Nephron progenitor cell (in vitro differentiated cells): ENCODE data around the gene CFAP58.

Experiments used
- DNase-seq: peaks from one replicate; pipeline ENCODE4 v3.0.0; 2021
- H3K27ac Mint-ChIP-seq: 2 replicates; pipeline ENCODE4 v1.8.0; 2021; ENCODE audit warnings: mild to moderate bottlenecking, moderate library complexity, mixed read lengths
- H3K27me3 Mint-ChIP-seq: 2 replicates; pipeline ENCODE4 v1.8.0; 2021; ENCODE audit warnings: mild to moderate bottlenecking, low read depth, mixed read lengths; ENCODE audit not compliant: poor library complexity
- H3K36me3 Mint-ChIP-seq: 2 replicates; pipeline ENCODE4 v1.8.0; 2021; ENCODE audit warnings: low read depth, mixed read lengths
- H3K4me1 Mint-ChIP-seq: 2 replicates; pipeline ENCODE4 v1.8.0; 2021; ENCODE audit warnings: mixed read lengths
- H3K4me3 Mint-ChIP-seq: 2 replicates; pipeline ENCODE4 v1.8.0; 2021; ENCODE audit warnings: mild to moderate bottlenecking, moderate library complexity, mixed read lengths
- H3K9me3 Mint-ChIP-seq: 2 replicates; pipeline ENCODE4 v1.8.0; 2021; ENCODE audit warnings: mild to moderate bottlenecking, moderate library complexity, mixed read lengths
- TF ChIP-seq, protein P1 (sequence below): fragments of 200-600 bp; sonication (generic); IDR thresholded peaks from 2 replicates; pipeline ENCODE4 v1.5.0; 2021; ENCODE audit warnings: antibody characterized with exemption

The CFAP58 gene

DNA sequence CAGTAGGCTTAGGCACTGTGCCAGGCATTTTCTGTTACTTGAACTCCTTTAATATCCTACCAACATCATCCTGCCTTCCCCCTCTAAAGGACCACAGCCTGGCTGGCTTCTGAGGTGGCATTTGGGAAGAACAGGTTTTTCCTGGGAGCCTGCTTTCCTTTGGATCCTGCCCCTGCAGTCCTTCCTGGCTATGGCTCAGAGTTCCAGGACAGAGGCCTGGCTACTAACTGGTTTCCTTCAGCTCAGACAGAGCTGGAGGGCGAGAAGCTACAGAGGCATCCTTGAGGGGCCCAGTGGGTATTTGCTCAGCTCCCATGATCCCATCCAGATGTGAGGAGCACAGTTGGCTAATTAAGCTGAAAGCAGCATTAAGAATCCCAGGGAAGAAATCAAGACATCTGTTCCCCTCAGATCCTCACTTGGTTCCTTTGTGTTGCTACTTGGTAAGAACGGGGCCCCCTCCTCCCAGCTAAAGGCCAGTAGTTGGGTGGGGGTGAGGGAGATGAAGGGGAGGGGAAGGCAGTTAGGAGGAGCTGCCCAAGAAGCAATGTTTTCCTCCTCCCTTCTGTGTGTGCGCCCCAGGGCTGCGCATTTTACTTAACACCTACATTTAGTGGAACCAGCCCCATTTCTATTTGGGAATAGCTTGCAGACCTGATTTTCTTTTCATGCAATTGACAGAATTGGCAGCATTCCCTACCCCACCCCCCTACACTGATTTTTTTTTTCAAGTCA is 144.9 kb downstream of the CFAP58 start:
- no peak overlapping the region for H3K27ac Mint-ChIP-seq
- DNase-seq = no peak
- H3K36me3 Mint-ChIP-seq = no peaks in the 10 kb centered on the region
- H3K4me1 Mint-ChIP-seq = peaks cover 5% of the 10 kb centered on the region
- no peak overlapping the region for H3K4me3 Mint-ChIP-seq
- TF ChIP-seq, protein P1, sequence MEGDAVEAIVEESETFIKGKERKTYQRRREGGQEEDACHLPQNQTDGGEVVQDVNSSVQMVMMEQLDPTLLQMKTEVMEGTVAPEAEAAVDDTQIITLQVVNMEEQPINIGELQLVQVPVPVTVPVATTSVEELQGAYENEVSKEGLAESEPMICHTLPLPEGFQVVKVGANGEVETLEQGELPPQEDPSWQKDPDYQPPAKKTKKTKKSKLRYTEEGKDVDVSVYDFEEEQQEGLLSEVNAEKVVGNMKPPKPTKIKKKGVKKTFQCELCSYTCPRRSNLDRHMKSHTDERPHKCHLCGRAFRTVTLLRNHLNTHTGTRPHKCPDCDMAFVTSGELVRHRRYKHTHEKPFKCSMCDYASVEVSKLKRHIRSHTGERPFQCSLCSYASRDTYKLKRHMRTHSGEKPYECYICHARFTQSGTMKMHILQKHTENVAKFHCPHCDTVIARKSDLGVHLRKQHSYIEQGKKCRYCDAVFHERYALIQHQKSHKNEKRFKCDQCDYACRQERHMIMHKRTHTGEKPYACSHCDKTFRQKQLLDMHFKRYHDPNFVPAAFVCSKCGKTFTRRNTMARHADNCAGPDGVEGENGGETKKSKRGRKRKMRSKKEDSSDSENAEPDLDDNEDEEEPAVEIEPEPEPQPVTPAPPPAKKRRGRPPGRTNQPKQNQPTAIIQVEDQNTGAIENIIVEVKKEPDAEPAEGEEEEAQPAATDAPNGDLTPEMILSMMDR = no peak
- H3K27me3 Mint-ChIP-seq = peaks cover 13% of the 10 kb centered on the region
- peaks cover 4% of the 10 kb centered on the region for H3K9me3 Mint-ChIP-seq

DNA sequence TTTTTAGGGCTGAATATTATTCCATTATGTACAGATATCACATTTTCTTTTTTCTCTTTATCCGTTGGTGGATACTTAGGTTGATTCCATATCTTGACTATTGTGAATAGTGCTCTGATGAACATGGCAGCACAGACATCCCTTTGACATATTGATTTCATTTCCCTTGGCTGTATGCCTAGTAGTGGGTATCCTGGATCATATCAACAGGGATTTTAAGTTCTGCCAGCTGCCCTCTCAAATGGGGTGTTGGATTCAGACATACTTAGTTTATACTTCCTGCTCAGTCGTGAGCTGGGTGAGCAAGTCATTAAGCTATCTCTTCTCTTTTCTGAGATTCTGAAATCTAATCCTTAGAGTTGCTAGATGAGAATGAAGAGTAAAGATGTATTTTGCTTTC is 147.8 kb downstream of the CFAP58 start:
- no peak for DNase-seq
- Mint-ChIP-seq H3K27me3 (peaks cover 13% of the 10 kb centered on the region), H3K36me3 (no peaks in the 10 kb centered on the region), H3K4me3 (no peak overlapping the region), H3K27ac (no peak overlapping the region), H3K9me3 (no peaks in the 10 kb centered on the region), H3K4me1 (peaks cover 5% of the 10 kb centered on the region)
- TF ChIP-seq, protein P1 = no peak

DNA sequence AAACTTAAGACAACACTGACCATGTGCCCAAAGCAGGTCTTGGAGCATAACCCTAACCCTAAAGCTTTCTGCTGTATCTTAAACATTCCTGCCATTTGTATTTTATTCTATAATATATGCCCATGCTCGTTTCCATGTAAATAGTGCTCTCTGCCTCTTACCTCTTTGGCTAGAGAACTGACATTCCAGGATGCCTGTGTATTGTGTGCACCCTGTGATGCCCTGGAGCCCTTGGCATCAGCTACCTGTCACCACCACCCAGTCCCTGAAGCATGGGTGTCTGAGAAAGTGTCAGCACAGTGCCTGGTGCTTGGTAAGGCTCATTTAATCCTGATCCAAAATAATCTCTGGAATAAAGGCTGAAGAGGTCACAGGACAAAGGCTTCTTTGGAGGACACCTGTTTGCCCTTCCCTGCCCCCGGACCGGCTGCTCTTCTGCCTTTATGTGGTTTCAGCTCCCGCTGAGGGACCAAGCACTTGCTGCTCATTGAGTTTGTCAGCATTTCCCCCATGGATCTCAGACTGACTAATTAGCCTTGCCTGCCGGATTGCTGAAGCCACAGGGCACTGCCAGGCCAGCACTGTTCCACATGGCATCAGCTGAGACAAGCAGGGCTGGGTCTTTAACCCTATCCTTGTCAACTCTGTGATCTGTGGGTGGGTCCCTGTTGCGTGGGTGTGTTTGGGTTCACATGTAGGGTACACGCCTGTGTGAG is 148.4 kb downstream of the CFAP58 start:
- H3K27me3 Mint-ChIP-seq = peaks cover 13% of the 10 kb centered on the region
- TF ChIP-seq, protein P1 = no peak
- no peaks in the 10 kb centered on the region for H3K36me3 Mint-ChIP-seq
- no peak overlapping the region for H3K4me3 Mint-ChIP-seq
- no peak for DNase-seq
- H3K27ac Mint-ChIP-seq = no peak overlapping the region
- peaks cover 5% of the 10 kb centered on the region for H3K4me1 Mint-ChIP-seq
- H3K9me3 Mint-ChIP-seq = no peaks in the 10 kb centered on the region

DNA sequence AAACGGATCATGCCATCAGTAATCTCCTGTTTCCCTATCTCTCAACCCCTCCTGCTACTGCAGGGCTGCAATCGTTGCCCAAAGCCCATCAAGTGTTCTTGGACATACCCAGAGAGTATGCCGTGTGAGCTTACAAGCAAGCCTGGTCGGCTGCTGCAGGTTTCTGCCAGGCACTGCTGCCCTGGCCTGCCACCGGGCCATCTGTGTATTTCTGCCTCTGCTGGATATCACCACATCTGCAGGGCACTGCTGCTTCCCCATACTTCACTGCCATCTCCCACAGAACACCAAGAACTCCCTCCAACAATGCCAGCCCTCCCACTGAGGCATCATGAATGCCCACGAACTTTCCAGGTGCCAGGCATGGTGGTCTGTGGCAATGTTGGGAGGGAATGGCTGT is 149.3 kb downstream of the CFAP58 start:
- Mint-ChIP-seq H3K27ac (no peak overlapping the region), H3K36me3 (no peaks in the 10 kb centered on the region), H3K27me3 (peaks cover 13% of the 10 kb centered on the region), H3K4me1 (peaks cover 9% of the 10 kb centered on the region), H3K4me3 (no peak overlapping the region), H3K9me3 (no peaks in the 10 kb centered on the region)
- no peak for DNase-seq
- TF ChIP-seq, protein P1 = no peak
